Ectodermal cell (in vitro differentiated cells): ENCODE data around the gene PTPN13.

Experiments used
- H3K27ac ChIP-seq: 2 replicates; pipeline ENCODE4 v1.7.0; 2013; ENCODE audit warnings: mild to moderate bottlenecking, low read depth, low read length; ENCODE audit not compliant: insufficient read depth, poor library complexity, severe bottlenecking
- H3K27me3 ChIP-seq: 2 replicates; pipeline ENCODE4 v1.7.0; 2013; ENCODE audit warnings: mild to moderate bottlenecking, low read length; ENCODE audit not compliant: insufficient read depth, control insufficient read depth, poor library complexity, severe bottlenecking
- H3K36me3 ChIP-seq: one replicate; pipeline ENCODE4 v1.7.0; 2013; ENCODE audit warnings: low read length; ENCODE audit not compliant: control insufficient read depth, insufficient read depth
- H3K4me1 ChIP-seq: one replicate; pipeline ENCODE4 v1.7.0; 2013; ENCODE audit warnings: low read length; ENCODE audit not compliant: control insufficient read depth, insufficient read depth
- H3K4me3 ChIP-seq: 2 replicates; pipeline ENCODE4 v1.7.0; 2013; ENCODE audit warnings: low read depth, low read length, control low read depth; ENCODE audit not compliant: insufficient read depth
- H3K9me3 ChIP-seq: 2 replicates; pipeline ENCODE4 v1.7.0; 2013; ENCODE audit warnings: mild to moderate bottlenecking, low read length, moderate library complexity; ENCODE audit not compliant: control insufficient read depth
- WGBS, 2 experiments: methylation state at CpG; one replicate each; pipeline ENCODE4 v1.1.7; 2013; ENCODE audit warnings: missing lambda C conversion rate in 2 of 2; 5-methylcytosine and 5-hydroxymethylcytosine counted together

PTPN13 gene

DNA sequence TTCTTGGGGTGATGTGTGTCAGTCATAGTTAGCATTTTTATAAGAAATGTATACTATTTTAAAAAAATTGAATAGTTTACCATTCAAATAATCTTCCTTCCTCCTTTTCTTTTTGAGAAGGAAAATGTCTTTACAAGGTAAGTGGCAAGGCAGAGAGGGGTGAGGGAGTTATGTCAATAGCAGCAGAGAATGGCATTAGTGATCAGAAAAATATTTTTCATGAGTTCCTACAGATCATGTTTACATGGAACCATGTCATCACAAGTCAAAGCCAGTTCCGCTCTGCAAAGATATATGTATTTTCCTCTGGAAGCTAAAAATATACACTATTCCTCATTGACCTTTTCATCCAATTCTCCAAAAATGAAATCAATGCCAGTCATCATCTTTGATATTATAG, 67.3 kb downstream of the PTPN13 start:
- Histone ChIP-seq H3K36me3 (no peaks in the 10 kb centered on the region), H3K27ac (no peak overlapping the region), H3K9me3 (no peaks in the 10 kb centered on the region), H3K4me1 (no peaks in the 10 kb centered on the region), H3K4me3 (no peak overlapping the region), H3K27me3 (no peaks in the 10 kb centered on the region)
- 92 to 100% methylated on average over 1 of the region's 1 CpG for WGBS, 2 experiments

DNA sequence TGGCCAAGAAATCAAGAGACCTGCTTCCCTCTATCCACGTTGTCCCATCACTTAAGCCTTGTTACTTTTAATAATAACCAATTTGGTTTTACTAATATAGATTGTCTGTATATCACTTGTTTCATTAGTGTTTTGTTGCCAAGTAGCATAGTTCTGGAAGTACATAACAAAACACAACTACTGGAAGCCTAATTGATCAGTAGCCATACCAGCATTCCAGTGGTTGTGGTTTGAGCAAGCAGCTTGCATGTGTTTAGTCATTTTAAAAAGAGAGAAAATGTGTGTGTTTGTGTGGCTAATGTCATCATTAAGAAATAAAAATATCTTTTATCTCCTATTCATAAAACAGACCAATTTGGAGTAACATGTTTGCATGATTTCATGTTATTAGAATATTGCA, 70.8 kb downstream of the PTPN13 start:
- Histone ChIP-seq H3K27me3 (no peaks in the 10 kb centered on the region), H3K36me3 (no peaks in the 10 kb centered on the region), H3K9me3 (no peaks in the 10 kb centered on the region), H3K4me3 (no peak overlapping the region), H3K4me1 (no peaks in the 10 kb centered on the region), H3K27ac (no peak overlapping the region)
- no CpG with 5 or more reads among the region's 1 CpG for WGBS, 2 experiments

DNA sequence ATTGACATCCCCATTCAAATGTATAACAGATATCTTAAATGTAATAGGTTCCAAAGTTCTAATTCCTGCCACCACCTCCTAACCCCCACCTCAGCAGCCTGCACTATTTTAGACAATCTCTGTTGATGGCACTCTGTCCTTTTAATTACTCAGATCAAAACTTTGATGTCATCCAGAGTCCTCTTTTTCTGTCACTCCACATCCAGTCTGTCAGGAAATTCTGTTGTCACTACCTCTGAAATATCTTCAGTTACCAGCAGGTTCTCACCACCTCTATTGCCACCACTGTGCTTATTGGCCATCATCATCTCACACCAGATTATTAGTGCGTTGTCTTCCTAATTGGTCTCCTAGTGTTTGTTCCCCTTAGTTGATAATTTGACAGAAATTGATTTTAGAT, 76.2 kb downstream of the PTPN13 start:
- H3K9me3 ChIP-seq, result no peaks in the 10 kb centered on the region
- WGBS, 2 experiments, result 92 to 100% methylated on average over 1 of the region's 1 CpG
- H3K4me3 ChIP-seq, result no peak overlapping the region
- peaks cover 18% of the 10 kb centered on the region for H3K36me3 ChIP-seq
- H3K4me1 ChIP-seq, result no peaks in the 10 kb centered on the region
- H3K27ac ChIP-seq, result no peak overlapping the region
- H3K27me3 ChIP-seq, result no peaks in the 10 kb centered on the region

DNA sequence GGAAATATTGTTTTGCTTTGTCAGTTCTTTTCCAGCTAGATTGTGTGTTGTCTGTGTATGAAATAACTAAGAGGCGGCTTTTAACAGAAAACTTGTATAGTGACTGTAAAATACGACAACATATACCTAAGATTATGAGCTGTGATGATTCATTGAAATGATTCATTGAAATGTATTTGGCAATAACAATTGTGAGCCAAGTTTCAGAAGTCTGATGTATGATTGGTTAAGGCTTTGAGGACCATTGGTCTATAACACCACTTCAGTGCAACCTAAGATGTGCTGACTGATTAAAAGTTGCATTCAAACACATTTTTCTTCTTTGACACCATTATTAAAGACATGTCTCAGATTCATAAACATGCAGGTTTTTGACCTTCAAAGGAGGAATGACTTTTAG, 76.6 kb downstream of the PTPN13 start:
- H3K27ac ChIP-seq, result no peak overlapping the region
- no peak overlapping the region for H3K4me3 ChIP-seq
- H3K36me3 ChIP-seq, result peaks cover 18% of the 10 kb centered on the region
- no peaks in the 10 kb centered on the region for H3K27me3 ChIP-seq
- no peaks in the 10 kb centered on the region for H3K9me3 ChIP-seq
- H3K4me1 ChIP-seq, result no peaks in the 10 kb centered on the region
- 96 to 97% methylated on average over 2 of the region's 2 CpGs for WGBS, 2 experiments

DNA sequence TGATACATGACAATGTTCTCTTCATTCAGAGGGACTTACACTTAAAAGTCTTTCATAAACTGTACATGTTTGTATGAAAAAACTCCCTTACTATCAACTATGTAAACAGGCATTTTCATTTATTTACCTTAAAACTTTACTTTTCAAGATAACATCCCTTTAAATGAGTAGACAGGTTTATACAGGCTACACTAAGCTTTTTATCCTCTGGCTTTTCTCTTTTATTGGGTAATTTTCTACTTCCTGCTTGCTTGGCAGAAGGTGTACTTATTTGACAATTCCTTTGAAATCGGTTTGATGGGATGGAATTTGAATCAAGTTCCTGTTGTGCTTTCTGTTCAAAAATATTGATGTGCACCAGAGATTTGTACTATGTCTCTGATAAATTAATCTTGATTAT, 81.4 kb downstream of the PTPN13 start:
- Histone ChIP-seq H3K36me3 (peaks cover 18% of the 10 kb centered on the region), H3K4me3 (no peak overlapping the region), H3K27ac (no peak overlapping the region), H3K9me3 (no peaks in the 10 kb centered on the region), H3K4me1 (no peaks in the 10 kb centered on the region), H3K27me3 (no peaks in the 10 kb centered on the region)
- WGBS, 2 experiments, result 85 to 92% methylated on average over 1 of the region's 1 CpG

DNA sequence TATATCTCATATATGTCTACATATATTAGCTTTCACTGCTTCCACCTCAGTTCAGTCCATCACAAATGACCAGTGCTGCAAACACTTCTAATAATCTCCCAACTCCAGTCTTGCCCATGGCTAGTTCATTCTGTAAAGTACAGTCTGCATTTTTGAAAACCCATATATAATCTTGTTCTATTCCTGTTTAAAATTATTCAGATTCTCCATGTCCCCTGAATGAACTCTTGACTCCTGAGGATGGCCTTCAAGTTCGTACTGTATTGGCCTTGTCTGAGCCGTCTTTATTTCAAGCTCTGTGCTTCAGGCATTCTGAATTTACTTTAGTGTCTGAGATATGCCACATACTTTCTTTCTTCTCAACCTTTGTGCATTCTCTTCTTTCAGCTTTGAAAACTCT, 84.7 kb downstream of the PTPN13 start:
- no peaks in the 10 kb centered on the region for H3K9me3 ChIP-seq
- H3K27ac ChIP-seq, result no peak overlapping the region
- H3K4me3 ChIP-seq, result no peak overlapping the region
- H3K4me1 ChIP-seq, result no peaks in the 10 kb centered on the region
- WGBS, 2 experiments, result 97 to 98% methylated on average over 2 of the region's 2 CpGs
- no peaks in the 10 kb centered on the region for H3K36me3 ChIP-seq
- no peaks in the 10 kb centered on the region for H3K27me3 ChIP-seq

DNA sequence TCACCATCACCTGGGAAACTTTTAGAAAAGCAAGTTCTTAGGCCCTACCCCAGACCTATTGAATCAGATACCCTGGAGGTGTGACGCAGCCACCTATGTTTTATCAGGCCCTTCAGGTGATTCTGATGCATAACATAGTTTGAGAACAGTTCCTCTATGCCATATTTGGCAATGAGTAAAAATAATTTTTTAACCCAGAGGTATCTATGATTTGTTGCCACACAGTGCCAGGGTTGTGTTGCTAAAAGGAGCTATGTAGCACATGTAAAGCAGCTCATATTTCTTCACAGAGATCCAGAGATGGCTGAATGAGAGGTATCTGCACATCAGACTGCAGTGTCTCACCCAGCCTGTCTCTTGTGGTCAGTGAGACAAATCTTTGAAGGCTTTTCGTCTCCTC, 85.3 kb downstream of the PTPN13 start:
- Histone ChIP-seq H3K27ac (no peak overlapping the region), H3K4me3 (no peak overlapping the region), H3K36me3 (no peaks in the 10 kb centered on the region), H3K27me3 (no peaks in the 10 kb centered on the region), H3K4me1 (no peaks in the 10 kb centered on the region), H3K9me3 (no peaks in the 10 kb centered on the region)
- WGBS, 2 experiments, result 98 to 100% methylated on average over 2 of the region's 2 CpGs

DNA sequence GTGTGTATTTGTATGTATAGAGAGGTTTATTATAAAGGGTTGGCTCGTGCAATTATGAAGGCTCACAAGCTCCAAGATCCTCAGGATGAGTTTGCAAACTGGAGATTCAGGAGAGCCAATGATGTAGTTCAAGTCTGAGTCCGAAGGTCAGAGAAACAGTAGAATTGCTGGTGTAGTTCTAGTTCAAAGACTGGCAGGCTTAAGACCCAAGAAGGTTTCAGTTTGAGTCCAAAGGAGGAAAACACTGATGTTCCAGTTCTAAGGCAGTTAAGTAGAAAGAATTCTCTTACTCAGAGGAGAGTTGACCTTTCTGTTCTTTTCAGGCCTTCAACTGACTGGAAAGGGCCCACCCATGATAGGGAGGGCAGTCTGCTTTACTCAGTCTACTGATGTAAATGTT, 89.1 kb downstream of the PTPN13 start:
- WGBS, 2 experiments, result 89 to 97% methylated on average over 2 of the region's 2 CpGs
- Histone ChIP-seq H3K36me3 (no peaks in the 10 kb centered on the region), H3K4me3 (no peak overlapping the region), H3K27ac (no peak overlapping the region), H3K9me3 (no peaks in the 10 kb centered on the region), H3K4me1 (no peaks in the 10 kb centered on the region), H3K27me3 (no peaks in the 10 kb centered on the region)

DNA sequence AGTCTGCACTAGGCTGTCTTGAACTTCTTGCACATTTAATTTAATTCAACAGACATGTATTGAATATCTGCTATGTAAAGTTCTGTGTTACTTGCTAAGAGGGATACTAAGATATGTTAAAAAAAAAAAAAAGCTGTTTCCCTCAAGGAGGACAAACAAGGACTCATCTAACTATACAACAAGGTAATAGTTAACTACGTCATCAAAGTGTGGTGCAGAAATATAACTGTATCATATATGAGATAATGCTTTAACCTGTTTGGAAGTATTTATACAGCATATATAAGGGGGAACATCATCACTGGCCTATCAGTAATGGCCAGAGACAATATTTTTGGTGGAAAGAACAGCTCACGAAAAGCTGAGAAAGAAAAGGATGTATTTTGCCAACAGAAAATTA, 89.9 kb downstream of the PTPN13 start:
- 94 to 96% methylated on average over 1 of the region's 2 CpGs for WGBS, 2 experiments
- Histone ChIP-seq H3K27me3 (no peaks in the 10 kb centered on the region), H3K4me1 (no peaks in the 10 kb centered on the region)

DNA sequence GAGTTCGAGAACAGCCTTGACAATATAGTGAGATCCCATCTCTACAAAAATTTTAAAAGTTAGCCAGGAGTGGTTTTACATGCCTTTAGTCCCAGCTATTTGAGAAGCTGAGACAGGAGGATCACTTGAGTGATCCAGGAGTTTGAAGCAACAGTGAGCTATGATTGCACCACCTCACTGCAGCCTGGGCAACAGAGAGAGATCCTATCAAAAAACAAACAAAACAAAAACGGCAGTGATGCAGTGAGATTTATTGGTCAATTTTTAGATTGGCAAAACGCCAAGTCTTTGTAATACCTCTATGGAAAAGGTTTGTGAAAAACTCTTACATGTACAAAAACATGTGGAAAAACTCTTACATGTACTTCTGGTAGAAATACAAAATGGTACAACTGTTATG, 91.3 kb downstream of the PTPN13 start:
- Histone ChIP-seq H3K27me3 (no peaks in the 10 kb centered on the region), H3K27ac (no peak overlapping the region), H3K4me3 (no peak overlapping the region), H3K4me1 (no peaks in the 10 kb centered on the region), H3K36me3 (no peaks in the 10 kb centered on the region), H3K9me3 (no peaks in the 10 kb centered on the region)
- WGBS, 2 experiments, result 95 to 96% methylated on average over 3 of the region's 3 CpGs

More for the DNA sequence above, 89.9 kb downstream of the PTPN13 start:
- Histone ChIP-seq H3K9me3 (no peaks in the 10 kb centered on the region), H3K4me3 (no peak overlapping the region), H3K36me3 (no peaks in the 10 kb centered on the region), H3K27ac (no peak overlapping the region)

DNA sequence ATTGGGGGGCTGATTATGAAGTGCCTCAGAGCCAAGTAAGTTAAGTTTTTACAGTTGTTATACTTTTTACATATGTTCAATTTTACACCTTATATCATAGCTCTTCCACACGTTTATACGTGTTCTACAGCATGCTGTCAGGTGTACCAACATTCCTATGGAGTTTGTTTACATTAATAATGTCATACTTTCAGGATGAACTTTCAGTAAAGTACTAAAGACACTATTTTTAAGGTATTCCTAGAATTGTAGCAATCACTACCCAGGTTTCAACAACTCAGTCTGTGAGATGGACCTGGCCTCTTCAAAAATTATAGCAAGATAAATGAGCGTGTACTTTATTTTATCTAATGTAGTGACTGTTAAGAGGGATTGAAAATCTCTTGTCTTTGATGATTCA, 92.6 kb downstream of the PTPN13 start:
- Histone ChIP-seq H3K36me3 (no peaks in the 10 kb centered on the region), H3K27me3 (no peaks in the 10 kb centered on the region), H3K9me3 (no peaks in the 10 kb centered on the region), H3K4me1 (no peaks in the 10 kb centered on the region), H3K27ac (no peak overlapping the region), H3K4me3 (no peak overlapping the region)
- 95 to 100% methylated on average over 1 of the region's 3 CpGs for WGBS, 2 experiments
